Progenitor cell of endocrine pancreas (in vitro differentiated cells): ENCODE measurements around the gene TXNRD2. TPM values are rescaled to one million over a fixed set of nuclear protein-coding genes. Genes with fewer than 3 reads are reported as not detected.

Experiments used
- DNase-seq: peaks from one replicate; pipeline ENCODE4 v3.0.0; 2021; ENCODE audit warnings: low spot score; ENCODE audit not compliant: unreplicated experiment
- H3K27ac Mint-ChIP-seq: 2 replicates; pipeline ENCODE4 v1.8.0; 2021; ENCODE audit warnings: mild to moderate bottlenecking, moderate library complexity, mixed read lengths
- H3K27me3 Mint-ChIP-seq: 2 replicates; pipeline ENCODE4 v1.8.0; 2021; ENCODE audit warnings: mixed read lengths
- H3K36me3 Mint-ChIP-seq: 2 replicates; pipeline ENCODE4 v1.8.0; 2022; ENCODE audit warnings: mixed read lengths; ENCODE audit not compliant: insufficient read depth
- H3K4me1 Mint-ChIP-seq: 2 replicates; pipeline ENCODE4 v1.8.0; 2021; ENCODE audit warnings: low read depth, mixed read lengths
- H3K4me3 Mint-ChIP-seq: 2 replicates; pipeline ENCODE4 v1.8.0; 2021; ENCODE audit warnings: low read depth, mild to moderate bottlenecking, moderate library complexity, mixed read lengths
- H3K9me3 Mint-ChIP-seq: 2 replicates; pipeline ENCODE4 v1.8.0; 2021; ENCODE audit warnings: low read depth, mixed read lengths
- CTCF ChIP-seq: fragments of 200-600 bp; sonication (generic); IDR thresholded peaks from one replicate; pipeline ENCODE4 v1.5.0; 2021; ENCODE audit warnings: antibody characterized with exemption, mild to moderate bottlenecking; ENCODE audit not compliant: unreplicated experiment
- total RNA-seq: library from RNA; stranded (reverse); gene quantifications from 2 replicates; pipeline ENCODE4 v1.2.1, GENCODE V29; 2021

Gene TXNRD2
- total RNA-seq, 1 donor from 2014 or later, result 14.0 TPM

- Mint-ChIP-seq H3K27ac (no peak overlapping the region), H3K4me3 (no peak overlapping the region), H3K36me3 (no peaks in the 10 kb centered on the region), H3K4me1 (peaks cover 9% of the 10 kb centered on the region), H3K9me3 (no peaks in the 10 kb centered on the region), H3K27me3 (peaks cover 14% of the 10 kb centered on the region)
- TF ChIP-seq CTCF, result no peak
- DNase-seq, result no peak
Measured at GRCh38 chr22:19876314-19876940, 65.2 kb downstream of the TXNRD2 start.

- no peak for TF ChIP-seq CTCF
- H3K36me3 Mint-ChIP-seq, result no peaks in the 10 kb centered on the region
- peaks cover 2% of the 10 kb centered on the region for H3K4me1 Mint-ChIP-seq
- no peaks in the 10 kb centered on the region for H3K9me3 Mint-ChIP-seq
- DNase-seq, result no peak
- peaks cover 7% of the 10 kb centered on the region for H3K27me3 Mint-ChIP-seq
- no peak overlapping the region for H3K4me3 Mint-ChIP-seq
- no peak overlapping the region for H3K27ac Mint-ChIP-seq
Measured at GRCh38 chr22:19875531-19876313, 65.9 kb downstream of the TXNRD2 start.

GRCh38 chr22:19875061-19875530 lies 66.5 kb downstream of the TXNRD2 start:
- TF ChIP-seq CTCF, result no peak
- H3K4me3 Mint-ChIP-seq, result no peak overlapping the region
- no peak overlapping the region for H3K27ac Mint-ChIP-seq
- no peaks in the 10 kb centered on the region for H3K9me3 Mint-ChIP-seq
- no peaks in the 10 kb centered on the region for H3K4me1 Mint-ChIP-seq
- H3K27me3 Mint-ChIP-seq, result peaks cover 1% of the 10 kb centered on the region
- no peaks in the 10 kb centered on the region for H3K36me3 Mint-ChIP-seq
- DNase-seq, result no peak

GRCh38 chr22:19874307-19875060 lies 67.1 kb downstream of the TXNRD2 start:
- no peaks in the 10 kb centered on the region for H3K27me3 Mint-ChIP-seq
- no peaks in the 10 kb centered on the region for H3K4me1 Mint-ChIP-seq
- H3K27ac Mint-ChIP-seq, result no peak overlapping the region
- no peaks in the 10 kb centered on the region for H3K9me3 Mint-ChIP-seq
- no peak for TF ChIP-seq CTCF
- no peak overlapping the region for H3K4me3 Mint-ChIP-seq
- DNase-seq, result no peak
- H3K36me3 Mint-ChIP-seq, result no peaks in the 10 kb centered on the region

GRCh38 chr22:19873960-19874306 lies 67.7 kb downstream of the TXNRD2 start:
- Mint-ChIP-seq H3K4me3 (no peak overlapping the region), H3K9me3 (no peaks in the 10 kb centered on the region), H3K4me1 (no peaks in the 10 kb centered on the region), H3K27ac (no peak overlapping the region), H3K27me3 (no peaks in the 10 kb centered on the region), H3K36me3 (no peaks in the 10 kb centered on the region)
- no peak for TF ChIP-seq CTCF
- no peak for DNase-seq
